Epithelial cell of prostate (primary cell): ENCODE data around the gene ZFYVE9.

Experiments used
- DNase-seq: peaks from one replicate; pipeline ENCODE4 v3.0.0-alpha.2; 2011; ENCODE audit warnings: low read depth, low spot score
- H3K27ac ChIP-seq: fragments of 450-650 bp; 2 replicates; pipeline ENCODE4 v1.5.1; 2017; ENCODE audit warnings: mild to moderate bottlenecking

Gene ZFYVE9

GRCh38 chr1:52325786-52326185 is 183.9 kb downstream of the ZFYVE9 start:
- H3K27ac ChIP-seq: no peak overlapping the region
- DNase-seq: no peak

- no peak for DNase-seq
- H3K27ac ChIP-seq: no peak overlapping the region
Observed at GRCh38 chr1:52328615-52329014, 186.7 kb downstream of the ZFYVE9 start.

- DNase-seq: no peak
- H3K27ac ChIP-seq: peak overlapping the region; percentile 2
Observed at GRCh38 chr1:52332411-52332810, 190.5 kb downstream of the ZFYVE9 start.

- no peak for DNase-seq
Observed at GRCh38 chr1:52334906-52335528, 193.1 kb downstream of the ZFYVE9 start.

DNA sequence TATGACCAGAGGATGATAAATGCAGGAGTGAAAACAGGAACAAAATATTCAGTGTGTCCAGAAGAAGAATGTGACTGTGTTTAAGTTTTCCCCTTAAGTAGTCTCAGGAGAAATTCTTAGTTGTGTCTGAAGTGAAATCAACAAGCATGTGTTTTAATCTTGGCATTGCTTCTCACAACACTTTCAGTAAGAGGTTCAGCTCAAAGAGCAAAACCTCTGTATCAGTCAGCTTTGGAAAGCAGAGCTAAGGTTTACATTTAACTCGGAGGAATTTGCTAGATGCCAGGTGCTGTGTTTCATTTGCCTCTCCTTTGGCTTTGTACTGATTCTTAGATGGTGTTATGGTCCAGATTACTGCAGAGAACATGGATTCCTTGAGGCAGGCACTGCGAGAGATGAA is 195.6 kb downstream of the ZFYVE9 start:
- H3K27ac ChIP-seq: no peak overlapping the region
- DNase-seq: no peak

More at GRCh38 chr1:52334906-52335528, 193.1 kb downstream of the ZFYVE9 start:
- no peak overlapping the region for H3K27ac ChIP-seq

DNA sequence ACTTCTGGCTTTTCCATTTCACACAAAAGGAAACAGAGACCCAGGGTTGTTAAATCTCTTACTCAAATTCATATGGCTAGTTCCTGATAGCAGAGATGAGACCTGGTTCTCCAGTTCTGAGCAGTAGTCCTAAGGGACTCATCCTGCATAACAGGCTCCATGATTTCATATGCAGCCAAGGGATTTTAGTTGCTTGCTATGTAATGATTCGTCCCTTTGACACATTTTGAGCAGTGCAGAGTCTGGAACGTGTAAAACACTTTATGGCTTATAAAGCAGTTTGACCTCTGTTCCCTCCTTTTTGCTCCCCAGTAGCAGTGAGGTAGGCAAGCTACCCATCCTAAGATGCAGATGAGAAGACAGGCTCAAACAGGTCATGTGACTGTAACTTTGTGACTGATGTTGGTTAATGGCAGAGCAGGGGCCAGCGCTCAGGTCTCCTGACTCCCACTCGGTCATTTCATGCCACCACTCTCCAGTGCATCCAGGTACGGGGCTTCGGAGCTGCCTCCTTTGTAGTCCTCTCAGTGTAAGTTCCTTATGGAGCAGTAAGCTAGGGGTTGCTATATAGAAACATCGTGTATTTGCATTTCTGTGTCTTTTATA is 199.9 kb downstream of the ZFYVE9 start:
- H3K27ac ChIP-seq: no peak overlapping the region
- DNase-seq: no peak

DNA sequence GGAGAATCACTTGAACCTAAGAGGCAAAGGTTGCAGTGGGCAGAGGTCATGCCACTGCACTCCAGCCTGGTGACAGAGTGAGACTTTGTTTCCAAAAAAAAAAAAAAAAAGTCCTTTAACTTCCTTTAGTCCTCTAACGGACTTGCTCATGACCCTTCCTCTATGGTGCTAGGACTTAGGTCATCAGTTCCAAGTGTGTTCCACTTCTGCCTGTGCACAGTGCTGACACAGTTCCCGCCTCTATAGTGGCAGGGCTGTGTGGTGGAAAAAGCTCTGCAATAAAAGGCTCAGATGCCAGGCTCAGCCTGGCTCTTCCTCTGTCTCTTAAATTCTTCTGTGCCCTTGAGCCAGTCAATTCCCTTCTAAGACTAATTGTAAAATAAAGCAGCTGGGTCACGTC is 202.1 kb downstream of the ZFYVE9 start:
- H3K27ac ChIP-seq: no peak overlapping the region
- no peak for DNase-seq

GRCh38 chr1:52345252-52345651 is 203.4 kb downstream of the ZFYVE9 start:
- no peak for DNase-seq
- no peak overlapping the region for H3K27ac ChIP-seq

DNA sequence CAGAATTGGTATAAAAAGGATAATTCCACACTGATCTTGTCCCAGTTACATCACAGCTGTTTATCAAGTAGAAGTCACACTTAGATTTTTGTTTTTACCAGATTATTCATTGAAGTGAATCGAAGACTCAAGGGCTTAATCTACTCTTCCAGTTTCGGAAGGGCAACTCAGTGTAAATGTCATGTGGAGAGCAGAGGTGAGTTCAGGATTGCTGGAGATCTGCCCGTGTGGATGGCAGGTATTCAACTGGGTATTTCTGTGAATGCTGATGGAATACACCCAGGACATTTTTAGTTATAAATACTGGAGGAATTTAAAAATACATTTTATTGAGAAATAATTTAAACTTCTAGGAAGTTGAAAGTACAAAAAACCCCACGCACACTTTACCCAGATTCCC is 204.8 kb downstream of the ZFYVE9 start:
- no peak overlapping the region for H3K27ac ChIP-seq
- DNase-seq: no peak

DNA sequence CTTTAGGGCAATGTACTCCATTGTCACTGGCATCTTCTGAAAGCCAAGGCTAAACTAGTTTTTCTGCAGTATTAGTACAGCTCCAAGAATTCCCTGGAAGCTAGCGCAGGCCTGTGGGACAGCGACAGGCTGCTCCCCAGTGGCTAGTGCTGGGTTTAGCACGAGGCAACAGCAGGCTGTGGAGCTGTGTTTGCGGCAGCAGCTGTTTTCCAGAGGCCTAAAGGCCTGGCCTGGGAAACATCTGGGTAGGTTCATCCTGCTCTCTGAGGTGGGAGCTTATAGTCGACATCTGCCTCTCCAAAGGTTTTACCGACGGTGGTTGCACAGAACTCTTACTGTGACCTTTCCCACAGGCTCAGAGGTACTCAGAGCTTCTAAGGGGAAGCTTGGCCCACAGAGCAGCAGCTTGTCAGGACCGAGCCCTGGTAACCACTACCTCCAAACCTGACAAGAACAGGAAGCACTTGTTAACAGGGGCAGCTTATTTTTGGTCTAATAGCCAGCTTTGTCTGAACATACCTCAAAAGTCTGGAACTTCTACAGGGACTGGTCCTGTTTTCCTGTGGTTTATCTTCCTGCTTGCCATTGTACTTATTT is 206.9 kb downstream of the ZFYVE9 start:
- no peak for DNase-seq
- no peak overlapping the region for H3K27ac ChIP-seq

GRCh38 chr1:52352690-52353089 is 210.8 kb downstream of the ZFYVE9 start:
- H3K27ac ChIP-seq: no peak overlapping the region
- no peak for DNase-seq

GRCh38 chr1:52355436-52355835 is 213.5 kb downstream of the ZFYVE9 start:
- no peak for DNase-seq
- H3K27ac ChIP-seq: no peak overlapping the region

GRCh38 chr1:52355847-52356505 is 214.1 kb downstream of the ZFYVE9 start:
- DNase-seq: no peak
- no peak overlapping the region for H3K27ac ChIP-seq

GRCh38 chr1:52356818-52357355 is 215.0 kb downstream of the ZFYVE9 start:
- DNase-seq: no peak
- no peak overlapping the region for H3K27ac ChIP-seq

GRCh38 chr1:52357397-52357796 is 215.5 kb downstream of the ZFYVE9 start:
- no peak overlapping the region for H3K27ac ChIP-seq
- no peak for DNase-seq

DNA sequence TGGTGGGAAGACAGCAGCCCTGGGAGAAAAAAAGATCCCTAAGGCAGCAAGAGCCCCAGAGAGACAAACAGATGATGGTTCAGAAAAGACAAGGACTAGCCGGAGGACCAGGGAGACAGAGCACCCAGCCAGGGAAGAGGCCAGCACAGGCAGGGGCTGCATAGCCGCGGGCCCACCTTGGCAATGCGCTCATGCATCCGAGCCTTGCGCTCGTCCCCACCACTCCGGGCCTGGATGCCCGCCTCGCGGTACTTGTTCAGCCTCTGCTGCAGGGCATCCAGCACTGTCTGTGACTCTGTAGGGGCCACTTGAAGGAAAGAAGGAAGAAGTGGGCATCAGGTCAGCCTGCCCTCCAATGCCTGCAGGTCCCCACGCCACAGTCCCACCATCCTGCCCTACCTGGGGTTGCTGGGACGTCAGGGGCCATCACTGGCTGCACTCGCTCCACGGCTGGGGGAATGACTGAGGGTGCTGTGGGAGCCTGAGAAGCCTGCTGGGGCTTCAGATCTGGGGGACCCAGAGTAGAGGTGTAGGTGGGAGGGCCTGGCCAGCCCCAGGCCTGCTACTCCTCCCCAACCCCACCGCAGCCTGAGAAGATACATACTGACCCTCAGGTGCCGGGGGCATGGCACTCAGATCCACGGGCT is 217.1 kb downstream of the ZFYVE9 start:
- H3K27ac ChIP-seq: no peak overlapping the region
- DNase-seq: no peak

DNA sequence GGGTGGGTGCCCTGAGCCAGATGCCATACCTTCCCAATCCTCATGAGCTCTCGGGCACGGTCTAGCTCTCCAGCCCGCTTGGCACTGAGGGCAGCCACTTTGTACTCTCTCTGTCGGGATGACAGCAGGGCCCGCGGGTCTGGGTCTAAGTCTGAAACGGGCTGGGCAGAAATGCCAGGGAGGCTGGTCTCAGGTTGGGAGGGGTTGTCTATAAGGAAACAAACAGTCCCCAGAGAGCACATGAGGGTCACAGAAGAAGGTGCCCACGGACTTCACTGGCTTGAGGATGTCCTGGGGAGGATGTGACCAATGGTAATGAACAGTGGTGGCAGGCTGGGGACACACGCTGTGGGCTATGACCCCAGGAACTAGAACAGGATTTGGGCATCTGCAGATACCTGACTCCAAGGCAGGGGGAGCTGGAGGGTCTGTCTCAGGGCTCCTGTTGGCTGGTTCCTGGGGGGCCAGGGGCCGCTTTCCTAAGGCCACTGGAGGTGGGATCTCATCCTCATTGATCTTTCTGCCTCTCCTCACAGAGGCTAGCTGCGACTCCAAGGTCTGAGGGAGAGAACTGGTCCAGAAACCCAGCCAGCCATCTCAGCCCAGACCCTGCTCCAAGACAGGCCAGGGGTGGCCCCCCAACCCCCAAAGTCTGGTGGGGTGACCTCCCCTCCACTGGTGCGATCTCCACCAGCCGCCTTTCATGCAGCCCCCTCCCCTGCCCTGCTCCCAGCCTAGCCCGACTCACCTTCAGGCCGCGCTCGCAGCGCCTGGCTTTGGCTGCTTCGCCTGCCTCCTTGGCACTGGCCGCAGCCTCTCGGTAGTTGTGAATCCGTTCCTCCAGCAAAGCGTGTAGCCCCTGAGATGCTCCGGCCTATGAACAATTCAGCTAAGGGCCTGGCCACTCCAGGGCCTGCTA is 218.0 kb downstream of the ZFYVE9 start:
- DNase-seq: no peak
- no peak overlapping the region for H3K27ac ChIP-seq

DNA sequence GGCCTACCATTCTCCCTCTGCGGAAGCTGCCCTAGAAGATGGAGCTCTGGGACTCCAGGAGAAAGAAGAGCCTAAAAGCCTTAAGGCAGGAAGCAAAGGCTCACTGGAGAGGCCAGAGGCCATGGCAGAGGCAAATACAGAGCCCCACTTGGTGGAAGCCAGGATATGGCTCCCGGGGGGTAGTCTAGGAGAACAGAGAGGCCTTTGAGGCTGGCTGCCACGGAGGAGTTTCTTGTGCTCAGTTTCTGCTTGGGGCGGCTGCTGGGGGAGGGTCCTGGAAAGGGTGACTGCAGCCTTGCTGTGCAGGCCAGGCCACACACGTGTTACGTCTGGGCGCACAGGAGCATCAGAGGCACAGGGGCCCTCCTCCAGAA is 218.7 kb downstream of the ZFYVE9 start:
- no peak overlapping the region for H3K27ac ChIP-seq
- no peak for DNase-seq

DNA sequence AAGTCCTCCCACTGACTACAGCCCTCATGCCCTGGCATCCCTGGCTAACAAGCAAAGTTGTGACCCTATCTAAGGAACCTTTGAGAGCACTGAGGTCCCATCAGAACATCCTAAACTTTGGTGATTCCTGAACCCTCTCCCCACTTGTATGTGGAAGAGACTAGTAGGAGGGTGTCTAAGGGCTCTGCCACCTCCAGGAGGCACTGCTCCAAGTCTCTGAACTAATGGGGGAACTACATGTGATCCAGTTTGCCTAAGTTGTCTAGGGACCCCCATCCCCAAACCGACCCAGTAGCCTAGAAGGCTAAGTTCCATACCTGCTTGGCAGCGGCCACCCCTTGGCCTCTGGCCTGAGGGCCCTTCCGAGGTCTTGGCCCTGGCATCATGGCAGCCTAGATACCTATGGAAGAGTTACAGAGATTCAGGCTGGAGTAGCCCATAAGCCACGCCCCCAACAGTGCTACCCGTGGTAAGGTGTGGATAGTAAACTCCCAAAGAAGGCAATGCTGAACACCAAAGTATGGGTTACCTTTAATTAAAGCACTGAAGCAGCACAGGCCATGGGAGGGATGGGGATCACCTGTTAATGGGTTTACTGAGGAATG is 222.4 kb downstream of the ZFYVE9 start:
- DNase-seq: no peak
- H3K27ac ChIP-seq: peak overlapping the region; percentile 94
